RWPE1 (cell line): ENCODE measurements around the gene CTBP2.

Experiments
- CTCF ChIA-PET: fragments of 350-600 bp; sonication (Branson Sonifier 250); formaldehyde crosslinking; extraction: SDS; loops from one replicate; lab custom pipeline; 2021; lab: Yijun Ruan, JAX
- POLR2A ChIA-PET: fragments of 400-600 bp; formaldehyde crosslinking; extraction: SDS; loops from one replicate; lab custom pipeline; 2020; ENCODE audit warnings: antibody characterized with exemption; ENCODE audit not compliant: low non-redundant PET; lab: Yijun Ruan, JAX
- DNase-seq: peaks from one replicate; pipeline ENCODE4 v3.0.0; 2012; ENCODE audit warnings: low spot score
- H3K27ac ChIP-seq: fragments of 450-650 bp; 2 replicates; pipeline ENCODE4 v1.5.1; 2017
- CTCF ChIP-seq: fragments of 450-650 bp; conservative IDR thresholded peaks from 2 replicates; pipeline ENCODE4 v1.5.1; 2017; ENCODE audit warnings: low read depth, mild to moderate bottlenecking

The CTBP2 gene

GRCh38 chr10:125048094-125048864 is 112.1 kb downstream of the CTBP2 start:
- CTCF ChIA-PET = interaction anchor here (0.5 to 2.6 kb wide), 32 partner anchors 7 to 605 kb away, joined by 3 to 21 read pairs (median 3); no protein-coding TSS in a partner anchor
- peak; percentile 79 for TF ChIP-seq CTCF
- peak; percentile 91 for DNase-seq
- peak overlapping the region; percentile 63 for H3K27ac ChIP-seq
- POLR2A ChIA-PET = no interaction called here

GRCh38 chr10:125043841-125044658 is 116.3 kb downstream of the CTBP2 start:
- H3K27ac ChIP-seq = peak overlapping the region; percentile 86
- POLR2A ChIA-PET = no interaction called here
- CTCF ChIA-PET = interaction anchor here (0.5 to 1.4 kb wide), 4 partner anchors 17 to 229 kb away, joined by 3 to 4 read pairs (median 3); no protein-coding TSS in a partner anchor
- DNase-seq = no peak
- no peak for TF ChIP-seq CTCF

- peak overlapping the region; percentile 41 for H3K27ac ChIP-seq
- CTCF ChIA-PET = interaction anchor here (1.3 kb wide), 1 partner anchor 19 kb away, joined by 4 read pairs; no protein-coding TSS in a partner anchor
These were observed 118.4 kb downstream of the CTBP2 start for GRCh38 chr10:125041856-125042506.

GRCh38 chr10:125039354-125039769 is 121.0 kb downstream of the CTBP2 start:
- ChIA-PET POLR2A (no interaction called here), CTCF (interaction anchor here (1.2 kb wide), 1 partner anchor 22 kb away, joined by 4 read pairs; no protein-coding TSS in a partner anchor)
- no peak for DNase-seq
- peak overlapping the region; percentile 70 for H3K27ac ChIP-seq
- TF ChIP-seq CTCF = no peak

More at GRCh38 chr10:125041856-125042506, 118.4 kb downstream of the CTBP2 start:
- POLR2A ChIA-PET = no interaction called here
- DNase-seq = no peak
- no peak for TF ChIP-seq CTCF

- TF ChIP-seq CTCF = no peak
- ChIA-PET CTCF (no interaction called here), POLR2A (no interaction called here)
- H3K27ac ChIP-seq = peak overlapping the region; percentile 70
- DNase-seq = no peak
These were observed 121.7 kb downstream of the CTBP2 start for GRCh38 chr10:125038637-125039036.
